ENCODE measurements around the gene CCM2. TPM values are rescaled to one million over a fixed set of nuclear protein-coding genes. Genes with fewer than 3 reads are reported as not detected.
"Not testable (repeated sequence)": the region's sequence is repeated elsewhere in the genome, so short reads cannot be mapped to it uniquely, and the experiment has no call there.

The CCM2 gene
- polyA plus RNA-seq, 1 donor, result 27.0 TPM

- no peak for DNase-seq
Measured at GRCh38 chr7:45033261-45033930, 33.4 kb downstream of the CCM2 start.

GRCh38 chr7:45033931-45034290 is 33.9 kb downstream of the CCM2 start:
- DNase-seq, result no peak

- not testable (repeated sequence) for DNase-seq
Measured at GRCh38 chr7:45034710-45035109, 34.7 kb downstream of the CCM2 start.

GRCh38 chr7:45035371-45035770 is 35.4 kb downstream of the CCM2 start:
- DNase-seq, result no peak

- DNase-seq, result no peak
Measured at GRCh38 chr7:45035893-45036292, 35.9 kb downstream of the CCM2 start.

- no peak for DNase-seq
Measured at GRCh38 chr7:45036317-45036716, 36.3 kb downstream of the CCM2 start.

GRCh38 chr7:45036796-45037195 is 36.8 kb downstream of the CCM2 start:
- no peak for DNase-seq

GRCh38 chr7:45037876-45038275 is 37.9 kb downstream of the CCM2 start:
- DNase-seq, result no peak

- no peak for DNase-seq
Measured at GRCh38 chr7:45039106-45039505, 39.1 kb downstream of the CCM2 start.

- no peak for DNase-seq
Measured at GRCh38 chr7:45044338-45044737, 44.3 kb downstream of the CCM2 start.

GRCh38 chr7:45048748-45049147 is 48.7 kb downstream of the CCM2 start:
- no peak for DNase-seq

GRCh38 chr7:45050198-45050597 is 50.2 kb downstream of the CCM2 start:
- DNase-seq, result no peak

- DNase-seq, result no peak
Measured at GRCh38 chr7:45052011-45052410, 52.0 kb downstream of the CCM2 start.

- DNase-seq, result no peak
Measured at GRCh38 chr7:45053401-45053800, 53.4 kb downstream of the CCM2 start.

- DNase-seq, result no peak
Measured at GRCh38 chr7:45053941-45054340, 53.9 kb downstream of the CCM2 start.

- no peak for DNase-seq
Measured at GRCh38 chr7:45054442-45054841, 54.4 kb downstream of the CCM2 start.

GRCh38 chr7:45055016-45055415 is 55.0 kb downstream of the CCM2 start:
- no peak for DNase-seq

GRCh38 chr7:45055594-45056219 is 55.7 kb downstream of the CCM2 start:
- DNase-seq, result no peak

- DNase-seq, result no peak
Measured at GRCh38 chr7:45057878-45058277, 57.9 kb downstream of the CCM2 start.

GRCh38 chr7:45060295-45060694 is 60.3 kb downstream of the CCM2 start:
- no peak for DNase-seq

GRCh38 chr7:45061352-45061751 is 61.4 kb downstream of the CCM2 start:
- DNase-seq, result no peak

GRCh38 chr7:45061806-45062425 is 61.9 kb downstream of the CCM2 start:
- DNase-seq, result no peak

GRCh38 chr7:45064047-45064725 is 64.2 kb downstream of the CCM2 start:
- DNase-seq, result no peak

Measured in left kidney (tissue), 2 donors.